Measurements from ENCODE around the gene ZNF808. TPM values are rescaled to one million over a fixed set of nuclear protein-coding genes. Genes with fewer than 3 reads are reported as not detected.
"Not testable (repeated sequence)": the region's sequence is repeated elsewhere in the genome, so short reads cannot be mapped to it uniquely, and the experiment has no call there.

ZNF808 gene
- total RNA-seq: 10 to 100 TPM; 13.7 to 24.5 TPM

DNA sequence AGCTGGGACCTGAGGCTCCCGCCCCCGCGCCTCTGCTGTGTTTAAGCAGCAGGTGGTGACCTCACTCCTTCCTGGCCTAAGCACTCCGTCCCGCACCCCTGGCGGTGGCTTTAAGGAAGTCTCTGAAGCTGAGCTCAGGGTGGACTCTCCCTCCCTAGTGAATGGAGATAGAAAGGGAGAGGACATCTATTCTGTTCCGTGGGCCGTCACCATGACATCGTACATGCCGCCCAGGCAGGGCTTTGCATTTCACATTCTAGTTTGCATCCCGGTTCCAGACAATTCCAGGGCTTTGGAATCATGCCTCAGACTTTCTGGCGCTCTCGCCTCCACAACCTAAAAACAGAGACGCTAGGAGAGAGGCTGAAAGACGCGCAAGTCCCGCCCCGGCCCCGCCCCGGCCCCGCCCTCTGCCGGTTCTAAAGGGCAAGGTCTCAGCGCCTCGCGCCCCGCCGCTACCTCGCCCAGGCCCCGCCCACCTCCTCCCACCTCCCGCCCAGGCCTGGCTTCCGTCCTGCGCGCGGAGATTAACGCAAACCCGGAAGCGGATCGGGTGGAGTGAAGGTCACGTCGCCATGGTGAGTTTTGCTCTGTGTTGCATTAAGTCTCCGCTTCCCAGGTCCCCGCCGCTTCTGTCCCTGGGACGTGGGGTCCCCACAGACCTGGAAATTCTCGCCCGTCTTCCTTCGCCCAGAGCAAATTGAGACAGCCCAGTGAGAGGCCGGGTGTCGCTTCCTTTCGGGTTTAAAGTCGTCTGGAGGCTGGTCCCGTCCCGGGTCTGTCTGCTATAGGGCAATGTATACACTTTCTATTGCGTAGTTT is at the start of gene ZNF808:
Gene ZNF808, plus strand, starts transcription at position 535 of the 822 bp plus-strand sequence. CDS start 15,617 bp downstream, outside the sequence.
- Histone ChIP-seq H3K4me3 (peak within 1 kb of the TSS; percentile 84), H3K36me3 (no peaks in the 10 kb centered on the region), H3K4me1 (ENCODE audit: control insufficient read depth in 1 of 2, low read depth in 2 of 2) (peaks cover 7 to 9% of the 10 kb centered on the region in 2 donors), H3K27me3 (replicated peaks; ENCODE audit: insufficient read depth) (no peaks in the 10 kb centered on the region), H3K9me3 (no peaks in the 10 kb centered on the region), H3K27ac (peak within 1 kb of the TSS; percentile 89 to 96)
- TF ChIP-seq CTCF (IDR thresholded peaks at IDR 0.05): peak; percentile 74
- DNase-seq (ENCODE audit: low spot score) (peak; percentile 88), ATAC-seq (ENCODE audit: insufficient number of reproducible peaks, low FRiP score, low read depth) (peak; percentile 96)

- H3K36me3 ChIP-seq; H3K4me1 ChIP-seq (ENCODE audit: control insufficient read depth in 1 of 2, low read depth in 2 of 2); H3K4me3 ChIP-seq; H3K27ac ChIP-seq; DNase-seq (ENCODE audit: low spot score); H3K27me3 ChIP-seq (replicated peaks; ENCODE audit: insufficient read depth); ATAC-seq (ENCODE audit: insufficient number of reproducible peaks, low FRiP score, low read depth): not testable (repeated sequence)
- H3K9me3 ChIP-seq: peaks cover 83% of the 10 kb centered on the region
These were observed 43.2 kb upstream of the ZNF808 start for GRCh38 chr19:52484111-52484743.

GRCh38 chr19:52485064-52485463 is 42.4 kb upstream of the ZNF808 start:
- not testable (repeated sequence) for H3K27ac ChIP-seq; H3K27me3 ChIP-seq (replicated peaks; ENCODE audit: insufficient read depth); H3K4me3 ChIP-seq; ATAC-seq (ENCODE audit: insufficient number of reproducible peaks, low FRiP score, low read depth); H3K4me1 ChIP-seq (ENCODE audit: control insufficient read depth in 1 of 2, low read depth in 2 of 2); DNase-seq (ENCODE audit: low spot score); H3K36me3 ChIP-seq
- peaks cover 76% of the 10 kb centered on the region for H3K9me3 ChIP-seq

- not testable (repeated sequence) for H3K4me1 ChIP-seq (ENCODE audit: control insufficient read depth in 1 of 2, low read depth in 2 of 2); ATAC-seq (ENCODE audit: insufficient number of reproducible peaks, low FRiP score, low read depth)
- peaks cover 71% of the 10 kb centered on the region for H3K9me3 ChIP-seq
These were observed 41.8 kb upstream of the ZNF808 start for GRCh38 chr19:52485561-52486240.

DNA sequence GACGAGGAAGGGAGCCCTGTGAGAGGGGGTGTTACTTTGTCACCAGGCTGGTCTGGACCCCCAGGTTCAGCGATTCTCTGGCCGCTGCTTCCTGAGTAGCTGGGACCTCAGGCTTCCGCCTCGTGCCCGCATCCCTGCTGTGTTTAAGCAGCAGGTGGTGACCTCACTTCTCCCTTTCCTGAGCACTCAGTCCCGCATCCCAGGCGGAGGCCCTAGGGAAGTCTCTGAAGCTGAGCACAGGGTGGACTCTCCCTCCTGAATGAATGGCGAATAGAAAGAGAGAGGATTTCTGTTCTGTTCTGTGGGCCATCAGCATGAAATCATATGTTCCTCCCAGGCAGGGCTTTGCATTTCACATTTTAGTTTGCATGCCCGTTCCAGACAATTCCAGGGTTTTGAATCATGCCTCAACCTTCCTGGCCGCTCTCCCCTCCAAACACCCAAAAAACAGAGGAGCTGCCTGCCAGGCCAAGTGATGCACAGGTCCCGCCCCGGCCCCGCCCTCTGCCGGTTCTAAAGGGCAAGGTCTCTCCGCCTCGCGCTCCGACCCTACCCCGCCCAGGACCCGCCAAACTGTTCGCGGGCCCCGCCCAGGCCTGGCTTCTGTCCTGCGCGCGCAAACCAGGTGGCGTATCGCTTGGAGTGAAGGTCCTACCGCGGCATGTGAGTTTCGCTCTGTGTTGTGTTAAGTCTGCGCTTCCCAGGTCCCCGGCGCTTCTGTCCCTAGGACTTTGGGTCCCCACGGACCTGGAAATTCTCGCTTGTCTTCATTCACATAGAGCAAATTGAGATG is 35.1 kb upstream of the ZNF808 start:
- ATAC-seq (ENCODE audit: insufficient number of reproducible peaks, low FRiP score, low read depth): no peak
- no peaks in the 10 kb centered on the region for H3K27me3 ChIP-seq (replicated peaks; ENCODE audit: insufficient read depth)
- H3K9me3 ChIP-seq: peaks cover 40% of the 10 kb centered on the region
- peak overlapping the region; percentile 65 for H3K4me3 ChIP-seq
- no peaks in the 10 kb centered on the region for H3K36me3 ChIP-seq
- no peaks in the 10 kb centered on the region for H3K4me1 ChIP-seq (ENCODE audit: control insufficient read depth in 1 of 2, low read depth in 2 of 2)
- no peak for DNase-seq (ENCODE audit: low spot score)
- no peak for TF ChIP-seq CTCF (IDR thresholded peaks at IDR 0.05)
- peak overlapping the region in 1 of 2 donors; percentile 21 for H3K27ac ChIP-seq

More at GRCh38 chr19:52485561-52486240, 41.8 kb upstream of the ZNF808 start:
- H3K27ac ChIP-seq; H3K4me3 ChIP-seq; H3K27me3 ChIP-seq (replicated peaks; ENCODE audit: insufficient read depth); H3K36me3 ChIP-seq; DNase-seq (ENCODE audit: low spot score): not testable (repeated sequence)

DNA sequence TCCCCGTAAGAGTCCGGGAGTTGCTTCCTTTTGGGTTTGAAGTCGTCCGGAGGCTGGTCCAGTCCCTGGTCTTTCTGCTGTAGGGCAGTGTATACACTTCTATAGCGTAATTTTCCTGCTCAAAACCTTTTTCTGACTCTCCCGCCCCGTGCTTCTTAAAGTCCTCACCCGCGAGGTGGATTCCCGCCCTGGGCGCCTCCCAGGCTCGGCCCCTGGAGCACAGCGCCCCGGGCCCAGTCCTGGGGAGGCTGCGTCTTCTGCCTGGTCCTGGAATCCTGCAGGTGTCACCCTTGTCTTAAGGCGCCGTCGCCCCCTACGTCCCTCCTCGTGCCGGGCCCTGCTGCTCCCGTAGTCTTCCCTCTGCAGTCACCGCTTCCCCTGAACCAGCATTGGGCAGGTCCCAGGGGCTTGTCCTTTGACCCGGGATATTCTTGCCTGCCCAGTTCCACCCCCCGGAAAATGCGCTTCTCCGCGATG is 34.4 kb upstream of the ZNF808 start:
- Histone ChIP-seq H3K27me3 (replicated peaks; ENCODE audit: insufficient read depth) (no peaks in the 10 kb centered on the region), H3K9me3 (peaks cover 34% of the 10 kb centered on the region), H3K4me1 (ENCODE audit: control insufficient read depth in 1 of 2, low read depth in 2 of 2) (no peaks in the 10 kb centered on the region), H3K36me3 (no peaks in the 10 kb centered on the region), H3K27ac (peak overlapping the region in 1 of 2 donors; percentile 21), H3K4me3 (peak overlapping the region; percentile 65)
- no peak for TF ChIP-seq CTCF (IDR thresholded peaks at IDR 0.05)
- DNase-seq (ENCODE audit: low spot score): no peak
- ATAC-seq (ENCODE audit: insufficient number of reproducible peaks, low FRiP score, low read depth): no peak

Measured in thoracic aorta (tissue), 2 donors.